Neural cell (in vitro differentiated cells): Measurements from ENCODE around the gene RALGPS1. TPM values are rescaled to one million over a fixed set of nuclear protein-coding genes. Genes with fewer than 3 reads are reported as not detected.

ENCODE experiments used
- H2AFZ ChIP-seq: fragments of 200-600, 300-800 bp; sonication (generic), shearing (Covaris generic); 2 replicates; pipeline ENCODE4 v1.6.0; 2014; ENCODE audit warnings: low read depth, mild to moderate bottlenecking, antibody characterized with exemption, low read length, moderate library complexity
- H3F3A ChIP-seq: fragments of 200-600 bp; shearing (Covaris generic); 2 replicates; pipeline ENCODE4 v1.6.1; 2016; ENCODE audit warnings: mild to moderate bottlenecking, moderate library complexity, mixed read lengths, antibody characterized with exemption, low read length; ENCODE audit not compliant: insufficient read depth, poor library complexity, severe bottlenecking
- H3K27ac ChIP-seq: fragments of 200-600, 300-800 bp; sonication (generic), shearing (Covaris generic); 2 replicates; pipeline ENCODE4 v1.5.1; 2014; ENCODE audit warnings: mild to moderate bottlenecking, low read length, moderate library complexity
- H3K27me3 ChIP-seq: fragments of 300-800, 200-600 bp; sonication (generic), shearing (Covaris generic); 2 replicates; pipeline ENCODE4 v1.6.0; 2014; ENCODE audit warnings: mild to moderate bottlenecking, low read depth, low read length, moderate library complexity; ENCODE audit not compliant: insufficient read depth
- H3K36me3 ChIP-seq: fragments of 300-800, 200-600 bp; sonication (generic), shearing (Covaris generic); 2 replicates; pipeline ENCODE4 v1.5.1; 2014; ENCODE audit warnings: mild to moderate bottlenecking, antibody characterized with exemption, low read length, moderate library complexity; ENCODE audit not compliant: insufficient read depth
- H3K4me2 ChIP-seq: fragments of 300-800, 200-600 bp; sonication (generic), shearing (Covaris generic); 2 replicates; pipeline ENCODE4 v1.6.0; 2014; ENCODE audit warnings: mild to moderate bottlenecking, low read length
- H3K4me3 ChIP-seq: fragments of 300-800, 200-600 bp; sonication (generic), shearing (Covaris generic); 2 replicates; pipeline ENCODE4 v1.5.1; 2014; ENCODE audit warnings: mild to moderate bottlenecking, low read length, moderate library complexity
- H3K79me2 ChIP-seq: fragments of 200-600 bp; shearing (Covaris generic); replicated peaks from 2 replicates; pipeline ENCODE4 v1.6.0; 2014; ENCODE audit warnings: mild to moderate bottlenecking, low read length, moderate library complexity; ENCODE audit not compliant: insufficient read depth
- H3K9ac ChIP-seq: fragments of 300-800, 200-600 bp; sonication (generic), shearing (Covaris generic); 2 replicates; pipeline ENCODE4 v1.6.1; 2016; ENCODE audit warnings: mild to moderate bottlenecking, low read length, mixed read lengths
- H3K9me2 ChIP-seq: fragments of 200-600 bp; shearing (Covaris generic); 2 replicates; pipeline ENCODE4 v1.6.1; 2016; ENCODE audit warnings: mild to moderate bottlenecking, low read length, mixed read lengths; ENCODE audit not compliant: insufficient read depth
- H3K9me3 ChIP-seq: fragments of 200-600, 300-800 bp; sonication (generic), shearing (Covaris generic); 2 replicates; pipeline ENCODE4 v1.6.1; 2016; ENCODE audit warnings: mild to moderate bottlenecking, mixed run types, low read length, moderate library complexity, mixed read lengths
- H4K20me1 ChIP-seq: fragments of 200-600 bp; shearing (Covaris generic); 2 replicates; pipeline ENCODE4 v1.6.1; 2016; ENCODE audit warnings: mild to moderate bottlenecking, mixed run types; ENCODE audit not compliant: insufficient read depth
- EP300 ChIP-seq: fragments of 450-650 bp; conservative IDR thresholded peaks from 2 replicates; pipeline ENCODE4 v1.6.1; 2014; ENCODE audit warnings: antibody characterized with exemption, mild to moderate bottlenecking, moderate library complexity; ENCODE audit not compliant: poor library complexity, severe bottlenecking
- EZH2 ChIP-seq: fragments of 200-600, 300-800 bp; shearing (Covaris generic), sonication (generic); IDR thresholded peaks from 2 replicates; pipeline ENCODE4 v1.6.1; 2014; ENCODE audit warnings: antibody characterized with exemption, low read length, borderline replicate concordance, mild to moderate bottlenecking; ENCODE audit not compliant: insufficient read depth, poor library complexity, severe bottlenecking
- MXI1 ChIP-seq: fragments of 450-650 bp; conservative IDR thresholded peaks from 2 replicates; pipeline ENCODE4 v1.6.1; 2014; ENCODE audit warnings: antibody characterized with exemption, mild to moderate bottlenecking; ENCODE audit not compliant: poor library complexity, severe bottlenecking
- POLR2AphosphoS5 ChIP-seq: IDR thresholded peaks from 2 replicates; pipeline ENCODE4 v1.6.1; 2012
- RAD21 ChIP-seq: fragments of 450-650 bp; conservative IDR thresholded peaks from 2 replicates; pipeline ENCODE4 v1.6.1; 2014; ENCODE audit warnings: antibody characterized with exemption, mild to moderate bottlenecking, moderate library complexity
- SMC3 ChIP-seq: fragments of 450-650 bp; conservative IDR thresholded peaks from 2 replicates; pipeline ENCODE4 v1.6.1; 2014; ENCODE audit warnings: antibody characterized with exemption, mild to moderate bottlenecking, moderate library complexity; ENCODE audit not compliant: poor library complexity
- TAF1 ChIP-seq: IDR thresholded peaks from 2 replicates; pipeline ENCODE4 v1.6.1; 2012; ENCODE audit warnings: low read depth
- polyA plus RNA-seq: library from polyadenylated mRNA; depleted of rRNA; stranded (reverse); fragments of >200 nt; gene quantifications from 2 replicates; pipeline ENCODE4 v1.2.3, GENCODE V29; 2014
- TF ChIP-seq, protein P1 (sequence below): IDR thresholded peaks from 2 replicates; pipeline ENCODE4 v1.6.1; 2012; ENCODE audit warnings: borderline replicate concordance
- TF ChIP-seq, protein P2 (sequence below): fragments of 450-650 bp; IDR thresholded peaks from 2 replicates; pipeline ENCODE4 v1.5.1; 2014; ENCODE audit warnings: antibody characterized with exemption, mild to moderate bottlenecking, moderate library complexity; ENCODE audit not compliant: poor library complexity, severe bottlenecking

Gene RALGPS1
- polyA plus RNA-seq, 1 donor from 2014 or later, result 37.1 TPM

DNA sequence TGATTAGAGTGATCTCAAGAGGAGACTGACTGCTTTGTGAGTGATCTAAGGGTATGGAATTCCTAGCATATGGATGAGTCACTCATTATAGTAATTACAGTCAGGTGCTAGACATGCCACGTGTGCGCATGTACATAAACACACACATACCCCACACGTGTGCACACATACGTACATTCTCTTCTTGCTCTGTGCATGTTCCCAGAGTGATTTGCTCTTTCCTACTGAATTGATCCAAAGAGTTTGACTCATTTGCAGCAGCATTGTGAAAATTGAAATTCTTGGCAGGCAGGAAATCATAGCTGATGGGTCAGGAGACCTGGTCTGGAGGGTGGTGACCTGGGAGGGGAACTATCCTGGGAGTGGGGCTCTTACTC lies 144.1 kb downstream of the RALGPS1 start:
- Histone ChIP-seq H3K79me2 (no peaks in the 10 kb centered on the region), H4K20me1 (no peaks in the 10 kb centered on the region), H3K36me3 (peaks cover under 1% of the 10 kb centered on the region), H3K27me3 (no peaks in the 10 kb centered on the region), H2AFZ (no peak overlapping the region), H3K4me3 (no peak overlapping the region), H3F3A (no peaks in the 10 kb centered on the region), H3K4me2 (no peak overlapping the region), H3K27ac (no peak overlapping the region), H3K9me2 (no peaks in the 10 kb centered on the region), H3K9ac (no peak overlapping the region), H3K9me3 (no peaks in the 10 kb centered on the region)
- no peak for TF ChIP-seq POLR2AphosphoS5

DNA sequence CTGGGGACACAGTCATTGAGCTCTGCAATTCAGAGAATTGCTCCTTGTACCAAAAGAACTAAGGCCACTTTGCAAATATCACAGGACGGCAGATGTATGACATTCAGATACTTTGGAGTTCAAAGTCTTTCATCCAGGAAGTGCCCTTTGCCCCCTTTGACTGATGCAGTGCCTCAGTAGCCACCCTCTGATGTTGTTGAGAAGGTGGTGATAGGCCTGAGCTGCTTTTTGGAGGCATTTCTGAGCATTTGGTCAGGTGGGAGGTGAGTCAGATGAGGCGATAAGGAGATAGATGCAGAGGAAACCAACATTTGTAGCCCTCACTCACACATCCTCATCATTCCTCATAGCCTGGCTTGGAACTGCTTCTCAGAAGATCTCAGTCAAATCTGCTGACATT lies 144.4 kb downstream of the RALGPS1 start:
- H2AFZ ChIP-seq, result no peak overlapping the region
- H3K27ac ChIP-seq, result no peak overlapping the region
- no peak for TF ChIP-seq POLR2AphosphoS5
- no peak for TF ChIP-seq EP300
- TF ChIP-seq MXI1, result no peak
- TF ChIP-seq, protein P1, sequence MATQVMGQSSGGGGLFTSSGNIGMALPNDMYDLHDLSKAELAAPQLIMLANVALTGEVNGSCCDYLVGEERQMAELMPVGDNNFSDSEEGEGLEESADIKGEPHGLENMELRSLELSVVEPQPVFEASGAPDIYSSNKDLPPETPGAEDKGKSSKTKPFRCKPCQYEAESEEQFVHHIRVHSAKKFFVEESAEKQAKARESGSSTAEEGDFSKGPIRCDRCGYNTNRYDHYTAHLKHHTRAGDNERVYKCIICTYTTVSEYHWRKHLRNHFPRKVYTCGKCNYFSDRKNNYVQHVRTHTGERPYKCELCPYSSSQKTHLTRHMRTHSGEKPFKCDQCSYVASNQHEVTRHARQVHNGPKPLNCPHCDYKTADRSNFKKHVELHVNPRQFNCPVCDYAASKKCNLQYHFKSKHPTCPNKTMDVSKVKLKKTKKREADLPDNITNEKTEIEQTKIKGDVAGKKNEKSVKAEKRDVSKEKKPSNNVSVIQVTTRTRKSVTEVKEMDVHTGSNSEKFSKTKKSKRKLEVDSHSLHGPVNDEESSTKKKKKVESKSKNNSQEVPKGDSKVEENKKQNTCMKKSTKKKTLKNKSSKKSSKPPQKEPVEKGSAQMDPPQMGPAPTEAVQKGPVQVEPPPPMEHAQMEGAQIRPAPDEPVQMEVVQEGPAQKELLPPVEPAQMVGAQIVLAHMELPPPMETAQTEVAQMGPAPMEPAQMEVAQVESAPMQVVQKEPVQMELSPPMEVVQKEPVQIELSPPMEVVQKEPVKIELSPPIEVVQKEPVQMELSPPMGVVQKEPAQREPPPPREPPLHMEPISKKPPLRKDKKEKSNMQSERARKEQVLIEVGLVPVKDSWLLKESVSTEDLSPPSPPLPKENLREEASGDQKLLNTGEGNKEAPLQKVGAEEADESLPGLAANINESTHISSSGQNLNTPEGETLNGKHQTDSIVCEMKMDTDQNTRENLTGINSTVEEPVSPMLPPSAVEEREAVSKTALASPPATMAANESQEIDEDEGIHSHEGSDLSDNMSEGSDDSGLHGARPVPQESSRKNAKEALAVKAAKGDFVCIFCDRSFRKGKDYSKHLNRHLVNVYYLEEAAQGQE, result no peak
- TF ChIP-seq, protein P2, sequence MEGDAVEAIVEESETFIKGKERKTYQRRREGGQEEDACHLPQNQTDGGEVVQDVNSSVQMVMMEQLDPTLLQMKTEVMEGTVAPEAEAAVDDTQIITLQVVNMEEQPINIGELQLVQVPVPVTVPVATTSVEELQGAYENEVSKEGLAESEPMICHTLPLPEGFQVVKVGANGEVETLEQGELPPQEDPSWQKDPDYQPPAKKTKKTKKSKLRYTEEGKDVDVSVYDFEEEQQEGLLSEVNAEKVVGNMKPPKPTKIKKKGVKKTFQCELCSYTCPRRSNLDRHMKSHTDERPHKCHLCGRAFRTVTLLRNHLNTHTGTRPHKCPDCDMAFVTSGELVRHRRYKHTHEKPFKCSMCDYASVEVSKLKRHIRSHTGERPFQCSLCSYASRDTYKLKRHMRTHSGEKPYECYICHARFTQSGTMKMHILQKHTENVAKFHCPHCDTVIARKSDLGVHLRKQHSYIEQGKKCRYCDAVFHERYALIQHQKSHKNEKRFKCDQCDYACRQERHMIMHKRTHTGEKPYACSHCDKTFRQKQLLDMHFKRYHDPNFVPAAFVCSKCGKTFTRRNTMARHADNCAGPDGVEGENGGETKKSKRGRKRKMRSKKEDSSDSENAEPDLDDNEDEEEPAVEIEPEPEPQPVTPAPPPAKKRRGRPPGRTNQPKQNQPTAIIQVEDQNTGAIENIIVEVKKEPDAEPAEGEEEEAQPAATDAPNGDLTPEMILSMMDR, result no peak
- no peak for TF ChIP-seq SMC3
- no peak for TF ChIP-seq RAD21
- TF ChIP-seq EZH2, result no peak
- no peak for TF ChIP-seq TAF1

DNA sequence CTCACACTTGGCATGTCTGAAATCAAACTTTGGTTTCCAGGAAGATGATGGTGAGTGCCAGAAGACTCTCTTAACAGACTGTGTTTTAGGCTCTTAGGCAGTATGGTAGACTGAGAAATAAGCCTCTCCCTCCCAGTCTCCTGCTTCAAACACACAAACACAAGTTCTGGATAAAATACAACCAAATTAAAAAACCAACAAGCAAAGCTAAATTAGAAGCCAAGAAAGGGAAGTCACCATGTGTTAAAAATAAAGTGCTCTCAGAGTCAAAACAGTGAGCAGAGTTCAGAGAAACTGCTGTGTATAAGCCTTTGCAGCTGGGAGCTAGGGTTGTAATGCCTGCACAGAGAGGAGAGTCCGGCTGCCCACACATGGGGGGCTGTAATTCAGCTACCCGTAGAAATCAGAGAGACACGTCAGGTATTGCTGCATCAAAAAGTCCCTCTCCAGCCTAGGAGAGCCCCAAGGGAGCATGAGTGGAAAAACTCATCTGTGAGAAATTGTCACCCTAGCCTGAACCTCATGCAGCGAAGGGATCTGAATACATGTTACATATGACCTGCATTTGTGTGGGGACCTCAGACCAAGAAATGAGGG lies 145.3 kb downstream of the RALGPS1 start:
- no peak overlapping the region for H3K27ac ChIP-seq
- no peak overlapping the region for H3K4me3 ChIP-seq
- no peaks in the 10 kb centered on the region for H3K79me2 ChIP-seq
- no peaks in the 10 kb centered on the region for H3F3A ChIP-seq
- no peak overlapping the region for H2AFZ ChIP-seq
- no peak overlapping the region for H3K4me2 ChIP-seq
- no peak overlapping the region for H3K9ac ChIP-seq
- no peaks in the 10 kb centered on the region for H3K36me3 ChIP-seq
- no peaks in the 10 kb centered on the region for H3K27me3 ChIP-seq
- no peak for TF ChIP-seq MXI1
- TF ChIP-seq EP300, result no peak
- TF ChIP-seq, protein P2, result no peak
- TF ChIP-seq TAF1, result no peak
- no peaks in the 10 kb centered on the region for H3K9me3 ChIP-seq
- no peaks in the 10 kb centered on the region for H3K9me2 ChIP-seq
- H4K20me1 ChIP-seq, result no peaks in the 10 kb centered on the region

More for the DNA sequence above, 144.4 kb downstream of the RALGPS1 start:
- Histone ChIP-seq H3K4me2 (no peak overlapping the region), H3K9me2 (no peaks in the 10 kb centered on the region), H3F3A (no peaks in the 10 kb centered on the region), H3K4me3 (no peak overlapping the region), H3K36me3 (no peaks in the 10 kb centered on the region), H3K79me2 (no peaks in the 10 kb centered on the region), H3K9ac (no peak overlapping the region), H3K9me3 (no peaks in the 10 kb centered on the region), H3K27me3 (no peaks in the 10 kb centered on the region), H4K20me1 (no peaks in the 10 kb centered on the region)
